Activated CD4-positive, alpha-beta T cell treated with anti-CD3 and anti-CD28 coated beads, Interleukin-2, amount 50 U/mL, for 24 hours (primary cell): Measurements from ENCODE around the gene NAP1L1.
A peak's percentile ranks its signal among the peaks of the same experiment; 100 is the strongest.

Source experiments
- DNase-seq, 2 donors: peaks; one replicate each; pipeline ENCODE4 v3.0.0-alpha.2; 2020; ENCODE audit warnings: low read depth in 1 of 2, low spot score in 1 of 2

NAP1L1 gene

GRCh38 chr12:76023069-76023690, 61.3 kb downstream of the NAP1L1 start:
- no peak for DNase-seq

GRCh38 chr12:76022506-76022905, 62.0 kb downstream of the NAP1L1 start:
- DNase-seq, result no peak

- DNase-seq, result peak in 1 of 2 donors; percentile 77
These were observed 63.5 kb downstream of the NAP1L1 start for GRCh38 chr12:76020731-76021672.

GRCh38 chr12:76020281-76020680, 64.2 kb downstream of the NAP1L1 start:
- DNase-seq, result peak; percentile 32 to 71

- no peak for DNase-seq
These were observed 65.8 kb downstream of the NAP1L1 start for GRCh38 chr12:76018672-76019071.

- DNase-seq, result no peak
These were observed 66.4 kb downstream of the NAP1L1 start for GRCh38 chr12:76018111-76018510.

- no peak for DNase-seq
These were observed 70.5 kb downstream of the NAP1L1 start for GRCh38 chr12:76014007-76014406.

GRCh38 chr12:76013603-76014002, 70.9 kb downstream of the NAP1L1 start:
- DNase-seq, result no peak

GRCh38 chr12:76012644-76013043, 71.8 kb downstream of the NAP1L1 start:
- no peak for DNase-seq

GRCh38 chr12:76010732-76011458, 73.6 kb downstream of the NAP1L1 start:
- no peak for DNase-seq

GRCh38 chr12:76008428-76008827, 76.1 kb downstream of the NAP1L1 start:
- no peak for DNase-seq

- DNase-seq, result no peak
These were observed 76.8 kb downstream of the NAP1L1 start for GRCh38 chr12:76007640-76008039.

- no peak for DNase-seq
These were observed 78.2 kb downstream of the NAP1L1 start for GRCh38 chr12:76006028-76006925.

- no peak for DNase-seq
These were observed 81.2 kb downstream of the NAP1L1 start for GRCh38 chr12:76003355-76003638.

GRCh38 chr12:76002598-76003354, 81.7 kb downstream of the NAP1L1 start:
- DNase-seq, result no peak

- DNase-seq, result no peak
These were observed 86.0 kb downstream of the NAP1L1 start for GRCh38 chr12:75998292-75999063.

- no peak for DNase-seq
These were observed 86.8 kb downstream of the NAP1L1 start for GRCh38 chr12:75997658-75998057.

GRCh38 chr12:75996861-75997447, 87.5 kb downstream of the NAP1L1 start:
- DNase-seq, result no peak

GRCh38 chr12:75995691-75996090, 88.8 kb downstream of the NAP1L1 start:
- no peak for DNase-seq
